22Rv1 (cell line): ENCODE measurements around the gene EML6.

Experiments
- H3K27ac ChIP-seq: fragments of 450-650 bp; 2 replicates; pipeline ENCODE4 v1.5.1; 2017
- ZFX ChIP-seq: fragments of 450-650 bp; IDR thresholded peaks from 2 replicates; pipeline ENCODE4 v1.6.1; 2017; ENCODE audit warnings: antibody characterized with exemption, borderline replicate concordance
- TF ChIP-seq, protein P1 (sequence below): fragments of 450-650 bp; IDR thresholded peaks from 2 replicates; pipeline ENCODE4 v1.5.1; 2017; ENCODE audit warnings: mild to moderate bottlenecking

Gene EML6

GRCh38 chr2:54845514-54845913 is 122.1 kb downstream of the EML6 start:
- no peak for TF ChIP-seq ZFX
- TF ChIP-seq, protein P1, sequence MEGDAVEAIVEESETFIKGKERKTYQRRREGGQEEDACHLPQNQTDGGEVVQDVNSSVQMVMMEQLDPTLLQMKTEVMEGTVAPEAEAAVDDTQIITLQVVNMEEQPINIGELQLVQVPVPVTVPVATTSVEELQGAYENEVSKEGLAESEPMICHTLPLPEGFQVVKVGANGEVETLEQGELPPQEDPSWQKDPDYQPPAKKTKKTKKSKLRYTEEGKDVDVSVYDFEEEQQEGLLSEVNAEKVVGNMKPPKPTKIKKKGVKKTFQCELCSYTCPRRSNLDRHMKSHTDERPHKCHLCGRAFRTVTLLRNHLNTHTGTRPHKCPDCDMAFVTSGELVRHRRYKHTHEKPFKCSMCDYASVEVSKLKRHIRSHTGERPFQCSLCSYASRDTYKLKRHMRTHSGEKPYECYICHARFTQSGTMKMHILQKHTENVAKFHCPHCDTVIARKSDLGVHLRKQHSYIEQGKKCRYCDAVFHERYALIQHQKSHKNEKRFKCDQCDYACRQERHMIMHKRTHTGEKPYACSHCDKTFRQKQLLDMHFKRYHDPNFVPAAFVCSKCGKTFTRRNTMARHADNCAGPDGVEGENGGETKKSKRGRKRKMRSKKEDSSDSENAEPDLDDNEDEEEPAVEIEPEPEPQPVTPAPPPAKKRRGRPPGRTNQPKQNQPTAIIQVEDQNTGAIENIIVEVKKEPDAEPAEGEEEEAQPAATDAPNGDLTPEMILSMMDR: no peak
- no peak overlapping the region for H3K27ac ChIP-seq

DNA sequence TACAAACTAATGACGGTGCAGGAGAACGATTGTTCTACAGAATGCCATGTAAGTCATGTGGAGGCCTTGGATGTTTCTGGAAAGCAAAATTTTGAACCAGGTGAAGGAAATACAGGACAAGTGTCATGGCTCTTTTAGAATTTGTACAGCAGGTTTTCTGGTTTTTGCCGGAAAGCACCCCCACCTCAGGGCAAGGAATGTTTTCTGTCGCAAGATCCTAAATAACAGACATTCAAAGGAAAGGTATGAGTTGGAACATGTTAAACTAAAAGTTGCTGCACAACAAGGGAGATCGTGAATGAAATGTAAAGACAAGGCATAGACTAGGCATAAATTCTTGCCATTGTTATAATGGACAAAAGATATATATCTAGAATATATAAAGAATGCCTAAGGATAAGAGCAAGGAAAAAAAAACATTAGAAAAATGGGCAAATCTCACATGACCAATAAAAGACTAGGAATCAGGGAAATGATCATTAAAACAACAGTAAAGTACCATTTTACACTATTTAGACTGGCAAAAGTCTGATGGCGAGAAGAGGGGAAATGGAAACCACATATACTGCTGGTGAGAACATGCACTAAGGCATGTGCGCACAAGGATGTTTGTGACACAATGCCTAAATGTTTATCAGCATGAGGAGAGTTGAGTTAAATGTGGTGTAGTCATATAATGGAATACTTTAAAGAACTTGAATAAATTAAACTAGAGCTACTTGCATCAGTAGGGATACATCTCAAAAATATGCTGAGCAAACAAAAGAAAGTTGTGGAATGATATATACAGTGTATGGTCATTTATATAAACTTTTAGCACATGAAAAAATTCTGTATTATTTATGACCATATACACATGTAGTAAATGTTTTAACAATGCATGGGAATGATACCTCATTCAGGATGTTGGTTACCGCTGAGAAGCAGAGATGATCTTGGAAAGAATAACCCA is 127.0 kb downstream of the EML6 start:
- TF ChIP-seq, protein P1: no peak
- no peak for TF ChIP-seq ZFX
- no peak overlapping the region for H3K27ac ChIP-seq

DNA sequence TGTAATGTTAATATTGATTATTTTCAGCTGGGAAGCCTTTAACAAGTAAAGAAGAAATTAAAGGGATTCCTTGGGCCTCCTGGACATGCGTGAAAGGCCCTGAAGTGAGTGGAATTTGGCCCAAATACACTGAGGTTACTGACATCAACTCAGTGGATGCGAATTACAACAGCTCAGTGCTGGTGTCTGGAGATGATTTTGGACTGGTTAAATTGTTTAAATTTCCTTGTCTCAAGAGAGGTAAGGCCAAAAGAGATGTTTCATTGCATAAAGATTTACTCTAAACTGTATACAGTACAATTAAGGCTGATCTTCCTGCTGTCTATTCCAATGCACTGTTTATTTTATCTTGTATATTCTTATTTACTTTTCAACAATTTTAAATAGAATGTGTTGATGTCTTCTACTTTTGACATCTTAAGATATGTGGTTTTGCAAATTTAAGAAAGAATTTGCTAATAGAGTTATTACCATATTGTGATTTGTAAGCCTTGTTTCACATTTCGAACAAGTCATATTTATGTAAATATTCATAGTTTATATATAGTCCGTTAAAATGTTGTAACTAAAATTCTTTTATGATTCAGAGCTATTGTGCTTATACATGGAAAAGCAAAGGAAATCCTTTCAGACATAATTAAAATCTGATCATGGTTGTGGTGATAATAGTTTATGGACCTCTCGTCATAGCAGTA is 130.3 kb downstream of the EML6 start:
- H3K27ac ChIP-seq: no peak overlapping the region
- no peak for TF ChIP-seq ZFX
- TF ChIP-seq, protein P1: no peak

DNA sequence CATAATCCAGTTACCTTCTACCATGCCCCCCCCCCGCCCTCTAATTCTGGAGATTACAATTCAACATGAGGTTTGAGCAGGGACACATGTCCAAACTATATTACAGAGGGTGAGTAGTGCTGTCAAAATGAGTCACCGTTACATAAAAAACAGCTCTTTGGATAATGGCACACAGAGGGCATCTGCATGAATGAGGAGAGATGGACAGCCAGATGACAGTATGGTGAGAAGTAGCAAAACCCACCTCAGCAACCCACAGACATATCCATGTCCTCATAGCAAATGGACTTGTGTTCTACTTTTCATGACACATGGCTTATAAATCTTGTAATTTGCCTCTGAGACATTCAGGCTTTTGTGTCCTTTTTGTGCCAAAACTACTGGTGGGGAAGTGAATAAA is 132.0 kb downstream of the EML6 start:
- H3K27ac ChIP-seq: no peak overlapping the region
- TF ChIP-seq ZFX: no peak
- TF ChIP-seq, protein P1: no peak

DNA sequence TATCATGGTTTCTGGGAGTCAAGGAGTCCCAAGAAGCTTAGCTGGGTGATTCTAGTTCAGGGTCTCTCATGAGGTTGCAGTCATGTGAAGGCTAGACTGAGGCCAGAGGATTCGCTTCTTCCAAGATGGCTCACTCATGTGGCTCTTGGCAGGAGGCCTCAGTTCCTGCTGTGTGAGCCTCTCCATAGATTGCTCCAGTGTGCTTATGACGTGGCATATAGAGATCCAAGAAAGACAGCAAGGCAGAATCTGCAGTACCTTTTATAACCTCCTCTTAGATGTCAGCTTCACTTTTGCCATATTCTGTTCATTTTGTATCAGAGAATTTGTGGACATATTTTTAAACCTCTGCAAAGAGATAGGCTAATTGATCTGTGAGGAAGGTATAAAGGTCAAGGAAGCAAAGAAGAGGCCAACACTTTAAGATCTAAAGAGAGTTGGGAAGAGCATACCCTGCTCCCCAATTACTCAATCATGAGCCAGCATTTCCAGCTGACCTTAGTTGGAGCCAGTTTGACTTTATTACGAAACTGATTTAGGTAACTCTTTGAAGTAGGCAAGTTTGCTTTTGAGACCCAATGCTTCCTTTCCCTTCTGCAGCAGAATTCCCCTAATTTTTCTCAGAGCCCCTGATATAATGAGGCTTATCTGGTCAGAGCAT is 134.7 kb downstream of the EML6 start:
- TF ChIP-seq, protein P1: no peak
- TF ChIP-seq ZFX: no peak
- no peak overlapping the region for H3K27ac ChIP-seq

DNA sequence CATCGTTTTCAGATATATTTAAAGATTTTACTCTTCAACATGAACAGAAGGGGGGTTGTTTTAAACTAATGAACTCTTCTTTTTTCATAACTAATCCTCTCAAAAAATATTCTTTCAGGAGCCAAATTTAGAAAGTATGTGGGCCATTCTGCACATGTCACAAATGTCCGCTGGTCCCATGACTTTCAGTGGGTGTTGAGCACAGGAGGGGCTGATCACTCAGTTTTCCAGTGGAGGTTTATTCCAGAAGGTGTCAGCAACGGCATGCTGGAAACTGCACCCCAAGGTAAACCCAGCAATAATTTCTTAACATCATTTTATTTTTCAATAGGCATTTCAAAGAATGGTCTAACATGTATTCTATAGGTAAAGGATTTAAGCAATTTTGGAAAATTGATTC is 136.0 kb downstream of the EML6 start:
- no peak for TF ChIP-seq ZFX
- TF ChIP-seq, protein P1: no peak
- no peak overlapping the region for H3K27ac ChIP-seq
